GM21619 (cell line): ENCODE measurements around the gene DZIP1L.
"Not testable (repeated sequence)": the region's sequence is repeated elsewhere in the genome, so short reads cannot be mapped to it uniquely, and the experiment has no call there.

Experiments
- ATAC-seq: cut with Tn5 transposase; IDR thresholded peaks from one replicate; pipeline ENCODE4 v1.9.1; 2021; ENCODE audit not compliant: unreplicated experiment

Gene DZIP1L

GRCh38 chr3:138114988-138115971, at the start of gene DZIP1L:
DZIP1L (minus strand) TSS chr3:138115608; CDS start chr3:138103971, 11,637 bp downstream.
- peak; percentile 91 for ATAC-seq

- no peak for ATAC-seq
Measured at GRCh38 chr3:138165061-138165460, 49.7 kb upstream of the DZIP1L start.

GRCh38 chr3:138157743-138158142, 42.3 kb upstream of the DZIP1L start:
- no peak for ATAC-seq

GRCh38 chr3:138154534-138154933, 39.1 kb upstream of the DZIP1L start:
- no peak for ATAC-seq

- ATAC-seq = no peak
Measured at GRCh38 chr3:138148503-138148902, 33.1 kb upstream of the DZIP1L start.

- not testable (repeated sequence) for ATAC-seq
Measured at GRCh38 chr3:138142181-138142580, 26.8 kb upstream of the DZIP1L start.

- ATAC-seq = no peak
Measured at GRCh38 chr3:138140940-138141339, 25.5 kb upstream of the DZIP1L start.

GRCh38 chr3:138139691-138140090, 24.3 kb upstream of the DZIP1L start:
- ATAC-seq = no peak

- no peak for ATAC-seq
Measured at GRCh38 chr3:138137861-138138260, 22.5 kb upstream of the DZIP1L start.

- ATAC-seq = no peak
Measured at GRCh38 chr3:138136201-138136600, 20.8 kb upstream of the DZIP1L start.

GRCh38 chr3:138135833-138136194, 20.4 kb upstream of the DZIP1L start:
- ATAC-seq = no peak

GRCh38 chr3:138135146-138135832, 19.9 kb upstream of the DZIP1L start:
- ATAC-seq = no peak

- ATAC-seq = no peak
Measured at GRCh38 chr3:138132239-138132638, 16.8 kb upstream of the DZIP1L start, which contains the start of gene A4GNT. A4GNT (minus strand) TSS chr3:138132390; CDS start chr3:138131256, 1,134 bp downstream.

- ATAC-seq = no peak
Measured at GRCh38 chr3:138127636-138128365, 12.4 kb upstream of the DZIP1L start.

- ATAC-seq = no peak
Measured at GRCh38 chr3:138125548-138126221, 10.3 kb upstream of the DZIP1L start.

- no peak for ATAC-seq
Measured at GRCh38 chr3:138124706-138125355, 9.4 kb upstream of the DZIP1L start.

- ATAC-seq = no peak
Measured at GRCh38 chr3:138124188-138124587, 8.8 kb upstream of the DZIP1L start.

- ATAC-seq = no peak
Measured at GRCh38 chr3:138119423-138119766, 4.0 kb upstream of the DZIP1L start.

- ATAC-seq = peak; percentile 67
Measured at GRCh38 chr3:138118612-138119422, 3.4 kb upstream of the DZIP1L start.
